ENCODE results near the gene ACVR1C. TPM values are rescaled to one million over a fixed set of nuclear protein-coding genes. Genes with fewer than 3 reads are reported as not detected.

ACVR1C gene
- total RNA-seq, 1 donor from 2014 or later = 1.1 TPM

GRCh38 chr2:157509744-157510143 lies 118.9 kb downstream of the ACVR1C start:
- H3K27me3 Mint-ChIP-seq (ENCODE audit: insufficient read depth) = peaks cover 13% of the 10 kb centered on the region
- DNase-seq (ENCODE audit: low spot score) = no peak
- H3K4me3 Mint-ChIP-seq = no peak overlapping the region
- intact Hi-C loops (cut with micrococcal nuclease) = loop anchor here (2.0 kb wide), 1 partner anchor 17 kb away; no protein-coding TSS in a partner anchor
- peaks cover 5% of the 10 kb centered on the region for H3K4me1 Mint-ChIP-seq (ENCODE audit: low read depth)
- H3K9me3 Mint-ChIP-seq = no peaks in the 10 kb centered on the region
- no peaks in the 10 kb centered on the region for H3K36me3 Mint-ChIP-seq (ENCODE audit: low read depth)
- no peak overlapping the region for H3K27ac Mint-ChIP-seq

GRCh38 chr2:157508676-157509075 lies 120.0 kb downstream of the ACVR1C start:
- Mint-ChIP-seq H3K27ac (no peak overlapping the region), H3K9me3 (no peaks in the 10 kb centered on the region), H3K27me3 (ENCODE audit: insufficient read depth) (peaks cover 13% of the 10 kb centered on the region), H3K36me3 (ENCODE audit: low read depth) (no peaks in the 10 kb centered on the region), H3K4me1 (ENCODE audit: low read depth) (peaks cover 5% of the 10 kb centered on the region), H3K4me3 (no peak overlapping the region)
- intact Hi-C loops (cut with micrococcal nuclease) = loop anchor here (2.0 kb wide), 1 partner anchor 16 kb away; no protein-coding TSS in a partner anchor
- DNase-seq (ENCODE audit: low spot score) = no peak

GRCh38 chr2:157506586-157506985 lies 122.1 kb downstream of the ACVR1C start:
- no peak overlapping the region for H3K4me3 Mint-ChIP-seq
- DNase-seq (ENCODE audit: low spot score) = no peak
- no peaks in the 10 kb centered on the region for H3K9me3 Mint-ChIP-seq
- H3K27me3 Mint-ChIP-seq (ENCODE audit: insufficient read depth) = peaks cover 9% of the 10 kb centered on the region
- peaks cover 8% of the 10 kb centered on the region for H3K4me1 Mint-ChIP-seq (ENCODE audit: low read depth)
- H3K36me3 Mint-ChIP-seq (ENCODE audit: low read depth) = no peaks in the 10 kb centered on the region
- H3K27ac Mint-ChIP-seq = no peak overlapping the region
- intact Hi-C loops (cut with micrococcal nuclease) = no loop called here

- no peaks in the 10 kb centered on the region for H3K9me3 Mint-ChIP-seq
- H3K27ac Mint-ChIP-seq = no peak overlapping the region
- no peak overlapping the region for H3K4me3 Mint-ChIP-seq
- H3K27me3 Mint-ChIP-seq (ENCODE audit: insufficient read depth) = peaks cover 2% of the 10 kb centered on the region
- no peak for DNase-seq (ENCODE audit: low spot score)
- intact Hi-C loops (cut with micrococcal nuclease) = no loop called here
- H3K36me3 Mint-ChIP-seq (ENCODE audit: low read depth) = peaks cover 2% of the 10 kb centered on the region
- peaks cover 20% of the 10 kb centered on the region for H3K4me1 Mint-ChIP-seq (ENCODE audit: low read depth)
These were observed 124.0 kb downstream of the ACVR1C start for GRCh38 chr2:157504623-157505022.

GRCh38 chr2:157501026-157501425 lies 127.6 kb downstream of the ACVR1C start:
- Mint-ChIP-seq H3K9me3 (no peaks in the 10 kb centered on the region), H3K4me3 (no peak overlapping the region), H3K27ac (no peak overlapping the region), H3K27me3 (ENCODE audit: insufficient read depth) (no peaks in the 10 kb centered on the region), H3K4me1 (ENCODE audit: low read depth) (peaks cover 24% of the 10 kb centered on the region), H3K36me3 (ENCODE audit: low read depth) (peaks cover 2% of the 10 kb centered on the region)
- intact Hi-C loops (cut with micrococcal nuclease) = no loop called here
- DNase-seq (ENCODE audit: low spot score) = no peak

GRCh38 chr2:157500334-157500733 lies 128.3 kb downstream of the ACVR1C start:
- no peaks in the 10 kb centered on the region for H3K27me3 Mint-ChIP-seq (ENCODE audit: insufficient read depth)
- H3K4me1 Mint-ChIP-seq (ENCODE audit: low read depth) = peaks cover 24% of the 10 kb centered on the region
- DNase-seq (ENCODE audit: low spot score) = no peak
- no peak overlapping the region for H3K4me3 Mint-ChIP-seq
- H3K9me3 Mint-ChIP-seq = no peaks in the 10 kb centered on the region
- peaks cover 2% of the 10 kb centered on the region for H3K36me3 Mint-ChIP-seq (ENCODE audit: low read depth)
- H3K27ac Mint-ChIP-seq = no peak overlapping the region
- intact Hi-C loops (cut with micrococcal nuclease) = no loop called here

GRCh38 chr2:157498483-157498882 lies 130.2 kb downstream of the ACVR1C start:
- Mint-ChIP-seq H3K9me3 (no peaks in the 10 kb centered on the region), H3K27me3 (ENCODE audit: insufficient read depth) (no peaks in the 10 kb centered on the region), H3K36me3 (ENCODE audit: low read depth) (peaks cover 2% of the 10 kb centered on the region), H3K4me3 (no peak overlapping the region), H3K27ac (no peak overlapping the region), H3K4me1 (ENCODE audit: low read depth) (peaks cover 34% of the 10 kb centered on the region)
- intact Hi-C loops (cut with micrococcal nuclease) = loop anchor here (5.0 to 10.0 kb wide), 3 partner anchors 126 to 1254 kb away; partner anchors contain the start of gene ACVR1C
- no peak for DNase-seq (ENCODE audit: low spot score)

GRCh38 chr2:157497638-157498314 lies 130.9 kb downstream of the ACVR1C start:
- peaks cover 2% of the 10 kb centered on the region for H3K36me3 Mint-ChIP-seq (ENCODE audit: low read depth)
- peaks cover 41% of the 10 kb centered on the region for H3K4me1 Mint-ChIP-seq (ENCODE audit: low read depth)
- H3K27me3 Mint-ChIP-seq (ENCODE audit: insufficient read depth) = no peaks in the 10 kb centered on the region
- intact Hi-C loops (cut with micrococcal nuclease) = loop anchor here (1.0 to 10.0 kb wide), 9 partner anchors 96 to 1255 kb away; partner anchors contain the start of gene ACVR1C
- no peak overlapping the region for H3K27ac Mint-ChIP-seq
- no peak for DNase-seq (ENCODE audit: low spot score)
- no peaks in the 10 kb centered on the region for H3K9me3 Mint-ChIP-seq
- H3K4me3 Mint-ChIP-seq = no peak overlapping the region

- Mint-ChIP-seq H3K27me3 (ENCODE audit: insufficient read depth) (no peaks in the 10 kb centered on the region), H3K4me3 (no peak overlapping the region)
These were observed 136.4 kb downstream of the ACVR1C start for GRCh38 chr2:157492189-157492773.

GRCh38 chr2:157489983-157490382 lies 138.7 kb downstream of the ACVR1C start:
- no peak for DNase-seq (ENCODE audit: low spot score)
- Mint-ChIP-seq H3K36me3 (ENCODE audit: low read depth) (peaks cover 3% of the 10 kb centered on the region), H3K4me3 (no peak overlapping the region), H3K4me1 (ENCODE audit: low read depth) (peaks cover 93% of the 10 kb centered on the region), H3K27me3 (ENCODE audit: insufficient read depth) (no peaks in the 10 kb centered on the region), H3K27ac (no peak overlapping the region), H3K9me3 (no peaks in the 10 kb centered on the region)
- intact Hi-C loops (cut with micrococcal nuclease) = loop anchor here (5.0 to 10.0 kb wide), 4 partner anchors 135 to 967 kb away; partner anchors contain the start of genes ACVR1C, CCDC148 and PKP4

More at GRCh38 chr2:157492189-157492773, 136.4 kb downstream of the ACVR1C start:
- intact Hi-C loops (cut with micrococcal nuclease) = loop anchor here (1.0 to 10.0 kb wide), 5 partner anchors 17 to 965 kb away; partner anchors contain the start of genes ACVR1C, CCDC148 and PKP4
- H3K36me3 Mint-ChIP-seq (ENCODE audit: low read depth) = no peaks in the 10 kb centered on the region
- no peak overlapping the region for H3K27ac Mint-ChIP-seq
- H3K9me3 Mint-ChIP-seq = no peaks in the 10 kb centered on the region
- H3K4me1 Mint-ChIP-seq (ENCODE audit: low read depth) = peaks cover 71% of the 10 kb centered on the region
- DNase-seq (ENCODE audit: low spot score) = peak; percentile 63

- intact Hi-C loops (cut with micrococcal nuclease) = loop anchor here (1.0 to 10.0 kb wide), 2 partner anchors 9 to 706 kb away; no protein-coding TSS in a partner anchor
- Mint-ChIP-seq H3K27ac (peak overlapping the region; percentile 83), H3K9me3 (no peaks in the 10 kb centered on the region), H3K27me3 (ENCODE audit: insufficient read depth) (no peaks in the 10 kb centered on the region), H3K4me3 (peak overlapping the region; percentile 74), H3K4me1 (ENCODE audit: low read depth) (peaks cover 95% of the 10 kb centered on the region), H3K36me3 (ENCODE audit: low read depth) (peaks cover 3% of the 10 kb centered on the region)
- no peak for DNase-seq (ENCODE audit: low spot score)
These were observed 139.8 kb downstream of the ACVR1C start for GRCh38 chr2:157488877-157489276.

GRCh38 chr2:157487747-157488146 lies 140.9 kb downstream of the ACVR1C start:
- no peaks in the 10 kb centered on the region for H3K9me3 Mint-ChIP-seq
- peaks cover 94% of the 10 kb centered on the region for H3K4me1 Mint-ChIP-seq (ENCODE audit: low read depth)
- peaks cover 5% of the 10 kb centered on the region for H3K36me3 Mint-ChIP-seq (ENCODE audit: low read depth)
- H3K27me3 Mint-ChIP-seq (ENCODE audit: insufficient read depth) = no peaks in the 10 kb centered on the region
- H3K27ac Mint-ChIP-seq = peak overlapping the region; percentile 83
- intact Hi-C loops (cut with micrococcal nuclease) = loop anchor here (1.0 to 10.0 kb wide), 2 partner anchors 7 to 707 kb away; no protein-coding TSS in a partner anchor
- no peak for DNase-seq (ENCODE audit: low spot score)
- peak overlapping the region; percentile 74 for H3K4me3 Mint-ChIP-seq

GRCh38 chr2:157487271-157487610 lies 141.4 kb downstream of the ACVR1C start:
- Mint-ChIP-seq H3K4me1 (ENCODE audit: low read depth) (peaks cover 94% of the 10 kb centered on the region), H3K36me3 (ENCODE audit: low read depth) (peaks cover 10% of the 10 kb centered on the region), H3K27me3 (ENCODE audit: insufficient read depth) (no peaks in the 10 kb centered on the region), H3K4me3 (peak overlapping the region; percentile 74), H3K27ac (peak overlapping the region; percentile 83), H3K9me3 (no peaks in the 10 kb centered on the region)
- DNase-seq (ENCODE audit: low spot score) = no peak
- intact Hi-C loops (cut with micrococcal nuclease) = loop anchor here (10.0 kb wide), 1 partner anchor 708 kb away; no protein-coding TSS in a partner anchor

Data from activated T-helper 1 cell treated with anti-CD3 and anti-CD28 coated beads, Interleukin-12 subunit alpha, Interleukin-12 subunit beta, Interleukin-2, Interleukin-4 antibody, amounts not matched to agents 30 ng/mL and 10 ng/mL and 1 ng/mL, durations not matched to agents 14 hours and 24 hours and 36 hours (primary cell).